Colonic mucosa (tissue), 4 donors: ENCODE measurements around the gene DNAJB12. TPM values are rescaled to one million over a fixed set of nuclear protein-coding genes. Genes with fewer than 3 reads are reported as not detected.

Experiments used
- DNase-seq: peaks from one replicate; pipeline ENCODE4 v3.0.0-alpha.2; 2020
- H3K27ac ChIP-seq: fragments of 200-600 bp; one replicate; pipeline ENCODE4 v1.8.0; 2021
- H3K27me3 ChIP-seq: fragments of 200-600 bp; one replicate; pipeline ENCODE4 v1.8.0; 2021
- H3K36me3 ChIP-seq: fragments of 200-600 bp; one replicate; pipeline ENCODE4 v1.8.0; 2021
- H3K4me1 ChIP-seq: fragments of 200-600 bp; one replicate; pipeline ENCODE4 v1.8.0; 2021; ENCODE audit warnings: mild to moderate bottlenecking
- H3K4me3 ChIP-seq: fragments of 200-600 bp; one replicate; pipeline ENCODE4 v1.8.0; 2021
- H3K9ac ChIP-seq, 2 donors: one replicate each; pipeline ENCODE4 v1.7.0; 2013; ENCODE audit warnings: control low read depth in 2 of 2, low read depth in 2 of 2, low read length in 2 of 2
- H3K9me3 ChIP-seq: fragments of 200-600 bp; one replicate; pipeline ENCODE4 v1.8.0; 2021
- intact Hi-C: fragments of 100-400 bp; cut with DNase I; formaldehyde crosslinking; loops from one replicate; pipeline ENCODE4 v1.14.1; 2022
- total RNA-seq, 2 donors: library from RNA; stranded (reverse); fragmentation: NEBNext Ultra II Directional in 1 of 2; extraction: Animal tissue kit (Norgen Biotek cat#: 25700) in 1 of 2; gene quantifications; one replicate each; pipeline ENCODE4 v1.2.1, GENCODE V29; 2021
- TF ChIP-seq, protein P1 (sequence below): fragments of 200-600 bp; IDR thresholded peaks from one replicate; pipeline ENCODE4 v1.8.0; 2022; ENCODE audit warnings: antibody characterized with exemption, mild to moderate bottlenecking
- donor health status: healthy.
- donor health status: DM: no; HTN: no; CAD: no.
- donor health status: DM: no; HTN: no; CAD: no.

Gene DNAJB12
- total RNA-seq, 2 donors from 2014 or later: 29.4 to 37.9 TPM

- H3K9ac ChIP-seq: peak overlapping the region; percentile 62 to 80
- intact Hi-C loops: loop anchor here (5.0 kb wide), 1 partner anchor 43 kb away; no protein-coding TSS in a partner anchor
- DNase-seq: peak; percentile 70
These were observed 34.0 kb downstream of the DNAJB12 start for GRCh38 chr10:72320676-72321247.

DNA sequence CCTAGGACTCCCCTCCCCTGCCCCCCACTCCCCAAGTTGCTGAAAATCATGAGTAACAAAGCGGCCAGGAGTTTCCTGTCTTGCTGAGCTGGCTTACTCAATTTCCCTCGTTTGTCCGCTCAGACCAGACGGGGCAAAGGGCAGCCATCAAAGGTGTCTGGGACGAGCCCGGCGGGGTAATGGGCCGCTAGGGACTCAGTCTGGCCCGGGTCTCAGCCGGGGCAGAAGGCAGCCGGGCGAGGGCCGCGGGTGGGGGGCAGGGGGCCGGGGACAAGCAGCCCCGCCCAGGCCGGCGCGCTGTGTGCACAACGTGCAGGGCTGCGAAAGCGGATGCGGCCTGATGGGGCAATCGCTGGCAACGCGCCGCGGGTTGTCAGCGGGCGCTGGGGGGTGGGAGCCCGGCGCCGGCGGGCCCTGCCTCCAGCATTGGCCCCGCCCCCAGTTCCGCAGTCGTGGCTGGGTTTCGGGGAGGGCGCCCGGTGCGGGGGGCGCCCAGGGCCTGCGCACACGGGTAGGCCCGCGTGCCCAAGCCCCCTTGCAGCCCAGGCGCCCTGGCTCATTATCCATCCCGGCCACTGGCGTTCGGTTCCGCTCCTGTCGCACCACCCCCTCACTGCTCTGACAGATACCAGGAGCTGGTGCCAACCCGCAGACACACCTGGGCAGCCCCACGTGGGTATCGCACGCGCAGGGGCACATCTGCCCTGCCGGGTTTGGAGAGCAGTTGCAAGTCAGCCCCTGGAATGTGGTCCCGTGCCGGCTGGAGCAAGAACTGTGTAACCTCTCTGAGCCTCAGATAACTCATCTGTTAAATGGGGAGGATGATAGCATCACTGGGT lies 35.1 kb downstream of the DNAJB12 start:
- Histone ChIP-seq H3K4me1 (peaks cover 33% of the 10 kb centered on the region), H3K36me3 (no peaks in the 10 kb centered on the region), H3K9me3 (no peaks in the 10 kb centered on the region), H3K4me3 (peak overlapping the region; percentile 30), H3K27me3 (no peaks in the 10 kb centered on the region), H3K27ac (peak overlapping the region; percentile 81), H3K9ac (peak overlapping the region; percentile 77 to 80)
- peak; percentile 91 for DNase-seq
- TF ChIP-seq, protein P1, sequence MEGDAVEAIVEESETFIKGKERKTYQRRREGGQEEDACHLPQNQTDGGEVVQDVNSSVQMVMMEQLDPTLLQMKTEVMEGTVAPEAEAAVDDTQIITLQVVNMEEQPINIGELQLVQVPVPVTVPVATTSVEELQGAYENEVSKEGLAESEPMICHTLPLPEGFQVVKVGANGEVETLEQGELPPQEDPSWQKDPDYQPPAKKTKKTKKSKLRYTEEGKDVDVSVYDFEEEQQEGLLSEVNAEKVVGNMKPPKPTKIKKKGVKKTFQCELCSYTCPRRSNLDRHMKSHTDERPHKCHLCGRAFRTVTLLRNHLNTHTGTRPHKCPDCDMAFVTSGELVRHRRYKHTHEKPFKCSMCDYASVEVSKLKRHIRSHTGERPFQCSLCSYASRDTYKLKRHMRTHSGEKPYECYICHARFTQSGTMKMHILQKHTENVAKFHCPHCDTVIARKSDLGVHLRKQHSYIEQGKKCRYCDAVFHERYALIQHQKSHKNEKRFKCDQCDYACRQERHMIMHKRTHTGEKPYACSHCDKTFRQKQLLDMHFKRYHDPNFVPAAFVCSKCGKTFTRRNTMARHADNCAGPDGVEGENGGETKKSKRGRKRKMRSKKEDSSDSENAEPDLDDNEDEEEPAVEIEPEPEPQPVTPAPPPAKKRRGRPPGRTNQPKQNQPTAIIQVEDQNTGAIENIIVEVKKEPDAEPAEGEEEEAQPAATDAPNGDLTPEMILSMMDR: no peak
- intact Hi-C loops: loop anchor here (5.0 kb wide), 1 partner anchor 42 kb away; no protein-coding TSS in a partner anchor

More at GRCh38 chr10:72320676-72321247, 34.0 kb downstream of the DNAJB12 start:
- Histone ChIP-seq H3K4me1 (peaks cover 32% of the 10 kb centered on the region), H3K27me3 (no peaks in the 10 kb centered on the region), H3K27ac (peak overlapping the region; percentile 81), H3K9me3 (no peaks in the 10 kb centered on the region), H3K36me3 (no peaks in the 10 kb centered on the region), H3K4me3 (no peak overlapping the region)
- TF ChIP-seq, protein P1: no peak

GRCh38 chr10:72318418-72319262 lies 36.1 kb downstream of the DNAJB12 start:
- Histone ChIP-seq H3K27ac (peak overlapping the region; percentile 81), H3K9ac (peak overlapping the region; percentile 77 to 80), H3K9me3 (no peaks in the 10 kb centered on the region), H3K36me3 (no peaks in the 10 kb centered on the region), H3K4me1 (peaks cover 33% of the 10 kb centered on the region), H3K4me3 (peak overlapping the region; percentile 30), H3K27me3 (no peaks in the 10 kb centered on the region)
- TF ChIP-seq, protein P1: no peak
- no peak for DNase-seq
- intact Hi-C loops: no loop called here

GRCh38 chr10:72316748-72317435 lies 37.8 kb downstream of the DNAJB12 start:
- peak overlapping the region in 1 of 2 donors; percentile 43 for H3K9ac ChIP-seq
- intact Hi-C loops: no loop called here
- DNase-seq: peak; percentile 88

More at GRCh38 chr10:72316748-72317435, 37.8 kb downstream of the DNAJB12 start:
- Histone ChIP-seq H3K9me3 (no peaks in the 10 kb centered on the region), H3K27ac (peak overlapping the region; percentile 62), H3K27me3 (no peaks in the 10 kb centered on the region), H3K36me3 (no peaks in the 10 kb centered on the region), H3K4me1 (peaks cover 33% of the 10 kb centered on the region), H3K4me3 (no peak overlapping the region)
- TF ChIP-seq, protein P1: no peak
